Stimulated activated CD8-positive, alpha-beta memory T cell treated with anti-CD3 and anti-CD28 coated beads, Interleukin-7, amount 100 ng/mL, for 4 hours (primary cell): ENCODE measurements around the gene BZW1.

ENCODE experiments used
- DNase-seq, 2 donors: peaks; one replicate each; pipeline ENCODE4 v3.0.0-alpha.2; 2020; ENCODE audit warnings: low read depth in 2 of 2

The BZW1 gene

DNA sequence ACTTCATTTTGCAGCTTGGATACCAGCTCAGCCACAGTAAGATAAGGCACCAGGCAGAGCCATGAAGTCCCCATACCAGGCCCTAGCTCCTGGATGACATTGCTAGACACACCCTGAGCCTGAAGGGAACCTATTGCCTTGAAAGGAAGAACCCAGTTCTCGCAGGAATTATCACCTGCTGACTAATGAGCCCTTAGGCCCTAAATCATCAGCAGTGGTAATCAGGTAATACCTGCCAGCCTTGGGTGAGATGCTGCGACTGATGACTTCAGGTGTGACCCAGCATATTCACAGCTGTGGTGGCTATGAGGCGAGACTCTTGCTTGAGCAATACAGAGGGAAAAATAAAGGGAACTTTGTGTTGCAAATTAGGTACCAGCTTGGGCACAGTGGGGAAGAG lies 27.8 kb downstream of the BZW1 start:
- DNase-seq = no peak

DNA sequence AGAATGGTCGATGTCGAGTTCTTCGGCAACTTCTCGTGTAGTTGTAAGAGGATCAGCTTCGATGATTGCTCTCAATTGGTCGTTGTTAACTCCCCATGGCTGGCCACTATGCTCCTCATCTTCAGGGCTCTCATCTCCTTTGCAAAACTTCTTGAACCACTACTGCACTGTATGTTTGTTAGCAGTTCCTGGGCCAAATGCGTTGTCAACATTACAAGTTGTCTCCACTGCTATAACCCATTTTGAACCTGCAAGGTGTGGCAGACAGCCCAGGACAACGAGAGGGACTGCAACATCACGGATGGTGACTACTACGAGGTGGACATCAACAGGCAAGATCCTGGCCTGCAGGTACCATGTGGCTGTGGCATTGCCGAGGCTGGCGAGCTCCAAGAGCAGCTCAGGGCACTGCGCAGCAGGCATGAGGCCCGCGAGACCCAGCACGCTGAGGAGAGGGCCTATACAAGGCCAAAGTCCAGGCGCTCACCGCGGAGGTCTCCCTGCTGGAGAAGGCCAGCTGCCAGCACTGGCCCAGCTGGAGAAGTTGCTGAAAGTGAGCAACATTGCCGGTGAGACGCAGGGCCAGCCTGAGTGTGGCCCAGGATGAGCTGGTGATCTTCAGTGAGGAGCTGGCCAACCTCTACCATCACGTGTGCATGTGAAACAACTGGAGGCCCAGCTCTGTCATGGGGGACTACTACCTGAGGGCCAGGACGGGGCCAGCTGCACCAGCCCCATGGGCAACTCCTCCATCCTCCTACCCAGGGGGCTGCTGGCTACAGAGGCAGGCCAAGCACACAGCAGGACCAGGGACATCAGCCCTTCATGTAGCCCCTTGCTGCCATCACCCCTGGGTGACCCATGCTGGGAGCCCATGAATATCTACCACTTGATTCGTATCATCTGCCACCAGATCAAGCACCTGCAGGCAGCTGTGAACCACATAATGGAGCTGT lies 32.6 kb downstream of the BZW1 start:
- no peak for DNase-seq

DNA sequence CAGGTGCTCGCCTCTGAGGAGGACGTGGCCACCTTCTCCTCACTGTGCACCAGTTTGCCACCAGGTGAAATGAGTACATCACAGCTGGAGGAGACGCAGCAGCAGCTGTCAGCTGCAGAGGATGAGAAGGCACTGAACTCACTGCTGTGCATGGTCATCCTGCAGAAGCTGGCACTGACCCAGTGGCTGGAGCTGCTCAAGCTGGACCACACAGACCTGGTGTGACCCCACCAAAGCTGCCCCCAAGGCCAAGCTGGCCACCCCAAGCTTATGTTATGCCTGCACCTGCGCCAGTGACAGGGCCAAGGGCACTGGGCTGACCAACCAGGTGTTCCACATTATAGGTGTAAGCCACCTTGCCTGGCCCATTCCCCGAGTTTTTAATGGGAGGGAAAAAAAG lies 33.5 kb downstream of the BZW1 start:
- no peak for DNase-seq

DNA sequence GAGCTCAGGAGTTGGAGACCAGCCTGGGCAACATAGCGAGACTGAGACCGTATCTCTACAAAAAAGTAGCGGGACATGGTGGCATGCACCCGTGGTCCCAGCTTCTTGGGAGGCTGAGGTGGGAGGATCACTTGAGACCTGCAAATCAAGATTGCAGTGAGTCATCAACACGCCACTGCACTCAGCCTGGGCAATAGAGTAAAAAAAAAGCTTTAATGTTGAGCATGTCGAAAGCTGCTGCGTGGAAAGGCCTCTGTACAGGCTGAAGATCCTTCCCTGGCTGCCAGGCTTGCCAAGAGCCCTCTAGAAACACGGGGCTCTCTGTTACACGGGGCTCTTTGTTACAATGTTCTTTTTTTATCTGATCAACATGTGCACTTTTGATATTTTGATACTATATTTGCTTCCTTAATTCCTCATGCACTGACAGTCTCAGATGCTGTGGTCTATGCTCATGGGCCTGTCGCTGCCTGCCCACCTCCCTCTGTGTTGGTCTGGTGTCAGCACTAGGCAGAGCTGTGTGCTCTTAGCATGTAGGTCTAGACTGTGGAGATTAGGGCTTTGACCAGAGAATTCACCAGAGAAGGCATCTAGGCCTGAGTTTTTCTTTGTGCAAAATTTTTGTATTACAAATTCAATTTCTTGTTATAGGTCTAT lies 34.1 kb downstream of the BZW1 start:
- no peak for DNase-seq

DNA sequence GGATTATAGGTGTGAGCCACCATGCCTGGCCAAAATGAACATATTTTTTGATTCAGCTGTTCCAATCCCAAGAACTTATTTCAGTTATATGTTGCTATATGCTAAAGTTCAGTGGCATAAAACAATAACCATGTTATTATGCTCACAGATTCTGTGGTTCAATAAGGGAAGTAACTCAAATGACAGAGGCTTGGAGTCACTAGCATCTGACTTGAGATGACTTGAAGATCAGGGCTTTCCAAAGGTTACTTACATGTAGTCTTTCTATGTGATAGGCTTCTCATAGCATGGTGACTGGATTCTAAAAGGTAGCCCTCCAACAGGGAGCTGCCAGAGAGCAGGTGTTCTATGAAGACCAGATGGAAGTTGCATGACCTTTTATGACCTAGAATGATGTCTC lies 35.6 kb downstream of the BZW1 start:
- DNase-seq = no peak

DNA sequence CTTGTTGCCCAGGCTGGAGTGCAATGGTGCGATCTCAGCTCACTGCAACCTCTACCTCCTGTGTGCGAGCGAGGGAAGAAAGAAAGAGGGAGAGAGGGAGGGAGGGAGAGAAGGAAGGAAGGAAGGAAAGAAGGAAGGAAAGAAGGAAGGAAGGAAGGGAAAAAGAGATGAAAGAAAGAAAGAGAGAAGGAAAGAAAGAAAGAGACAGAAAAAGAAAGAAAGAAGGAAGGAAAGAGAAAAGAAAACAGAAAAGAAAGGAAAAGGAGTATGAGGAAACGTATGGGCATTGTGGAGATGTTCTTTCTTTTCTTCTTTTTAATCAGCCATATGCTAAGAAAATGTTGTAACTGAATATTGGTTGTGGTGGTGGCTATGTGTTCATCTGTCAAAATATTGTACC lies 36.2 kb downstream of the BZW1 start:
- no peak for DNase-seq

DNA sequence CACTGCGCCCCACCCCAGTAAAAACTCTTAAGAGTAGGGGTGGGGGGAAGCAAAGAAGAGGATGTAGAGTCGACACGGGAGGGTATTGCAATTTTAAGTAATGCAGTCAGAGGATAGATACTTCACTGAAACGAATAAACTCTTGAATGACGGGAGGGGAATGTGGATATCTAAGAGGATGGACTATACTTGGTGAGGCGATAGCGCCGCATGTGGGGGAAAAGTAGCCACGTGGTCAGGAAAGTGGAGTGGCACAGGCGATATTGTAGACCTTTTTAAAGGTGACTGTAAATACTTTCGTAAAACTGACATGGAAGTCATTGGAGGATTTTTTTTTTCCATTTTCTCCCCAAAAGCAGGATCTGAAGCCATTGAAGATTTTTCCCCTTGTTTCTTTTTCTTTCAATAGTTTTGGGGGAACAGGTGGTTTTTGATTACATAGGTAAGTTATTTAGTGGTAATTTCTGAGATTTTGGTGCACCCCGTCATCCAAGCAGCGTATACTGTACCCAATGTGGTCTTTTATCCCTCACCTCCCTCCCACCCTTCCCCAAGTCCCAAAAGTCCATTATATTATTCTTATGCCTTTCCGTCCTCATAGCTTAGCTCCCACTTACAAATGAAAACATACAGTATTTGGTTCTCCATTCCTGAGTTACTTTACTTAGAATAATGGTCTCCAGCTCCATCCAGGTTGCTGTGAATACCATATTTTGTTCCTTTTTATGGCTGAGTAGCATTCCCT lies 39.0 kb downstream of the BZW1 start:
- DNase-seq = no peak

DNA sequence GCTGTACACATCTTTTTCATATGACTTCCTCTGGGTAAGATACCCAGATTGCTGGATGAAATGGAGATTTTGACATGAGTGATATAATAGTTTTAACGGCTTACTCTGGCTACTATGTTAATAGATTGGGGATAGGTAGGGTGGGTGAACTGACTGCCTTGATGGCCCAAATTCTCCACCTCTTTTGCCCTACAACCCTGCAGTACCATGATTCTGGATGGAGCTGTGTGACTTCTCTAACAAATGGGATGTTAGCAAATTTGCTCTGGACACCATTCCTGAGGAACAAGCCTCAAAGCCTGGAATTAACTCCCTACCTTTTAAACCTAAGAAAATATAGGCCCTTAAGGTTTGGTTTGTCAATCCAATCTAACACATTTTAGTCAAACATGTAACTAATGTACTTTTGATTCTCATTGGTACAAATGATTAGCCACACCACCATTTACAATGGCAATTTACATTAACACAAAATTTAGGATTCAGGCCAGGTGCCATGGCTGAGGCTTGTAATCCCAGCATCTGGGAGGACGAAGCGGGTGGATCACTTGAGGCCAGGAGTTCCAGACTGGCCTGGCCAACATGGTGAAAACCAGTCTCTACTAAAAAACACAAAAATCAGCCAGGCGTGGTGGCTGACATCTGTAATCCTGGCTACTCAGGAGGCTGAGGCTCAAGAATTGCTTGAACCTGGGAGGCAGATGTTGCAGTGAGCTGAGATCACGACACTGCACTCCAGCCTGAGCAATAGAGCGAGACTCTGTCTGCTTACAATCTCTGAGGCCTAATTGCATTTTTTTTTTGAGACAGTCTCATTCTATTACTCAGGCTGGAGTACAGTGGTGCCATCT lies 39.9 kb downstream of the BZW1 start:
- DNase-seq = no peak

DNA sequence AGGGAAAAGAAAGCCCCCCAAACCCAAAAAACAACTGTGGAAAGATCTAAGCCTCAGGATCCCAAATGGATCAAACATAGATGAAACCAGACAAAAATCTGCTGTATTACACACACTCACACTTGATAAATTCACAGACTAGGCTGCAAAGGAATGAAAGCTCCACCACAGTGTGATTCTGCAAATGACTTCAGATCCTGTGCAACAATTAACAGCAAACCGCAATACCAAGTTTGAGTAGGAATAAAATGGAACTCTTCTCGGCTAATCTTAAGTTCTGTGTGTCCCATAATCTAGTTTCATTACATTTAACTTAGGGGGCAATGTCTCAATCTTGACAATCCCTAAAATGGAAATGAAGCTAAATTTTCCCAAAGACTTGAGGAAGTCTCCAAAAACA lies 40.9 kb downstream of the BZW1 start:
- no peak for DNase-seq

DNA sequence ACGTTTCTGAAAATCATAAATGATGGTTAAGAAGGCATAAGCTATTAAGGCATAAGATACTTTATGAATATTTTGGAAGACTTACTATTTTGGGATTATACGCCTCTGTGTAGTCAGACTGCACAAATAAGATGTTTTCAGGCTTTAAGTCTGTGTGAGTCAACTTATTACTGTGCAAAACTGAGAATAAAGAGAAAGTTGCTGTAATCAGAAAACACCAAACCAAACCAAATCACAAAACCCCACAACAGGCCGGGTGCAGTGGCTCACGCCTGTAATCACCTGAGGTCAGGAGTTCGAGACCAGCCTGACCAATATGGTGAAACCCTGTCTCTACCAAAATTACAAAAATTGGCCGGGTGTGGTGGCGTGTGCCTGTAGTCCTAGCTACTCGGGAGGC lies 45.1 kb downstream of the BZW1 start:
- DNase-seq = no peak

DNA sequence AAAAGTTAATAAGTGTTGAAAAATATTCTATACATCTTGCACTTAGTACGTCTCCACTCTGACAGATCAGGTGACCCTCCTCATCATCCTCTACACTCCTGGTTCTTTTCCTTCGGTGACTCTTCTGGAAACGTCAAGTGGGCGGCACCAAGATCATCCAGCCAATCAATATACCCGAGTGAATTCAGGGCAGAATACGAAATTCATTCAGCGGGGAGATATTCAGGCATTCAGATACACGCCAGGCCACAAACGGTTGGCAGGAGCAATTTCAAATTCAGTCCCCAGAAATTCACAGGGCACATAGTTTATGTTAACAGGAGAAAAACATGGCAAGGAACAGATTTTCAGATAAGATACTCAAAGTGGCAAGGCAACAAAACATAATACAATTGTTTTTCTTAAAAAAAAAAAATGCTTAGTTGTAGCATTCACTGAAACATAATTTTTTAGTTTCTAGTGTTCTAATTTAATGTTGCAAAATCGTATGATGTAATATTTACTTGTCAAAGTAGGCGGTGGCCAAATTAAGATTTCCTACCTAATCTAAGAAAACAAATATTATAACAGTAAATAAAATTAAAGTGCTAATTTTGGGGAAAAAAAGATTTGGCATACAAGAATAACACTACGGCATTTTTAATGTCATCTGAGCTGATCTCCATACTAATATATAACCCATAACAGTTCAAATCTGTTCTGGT lies 48.5 kb downstream of the BZW1 start:
- DNase-seq = no peak

DNA sequence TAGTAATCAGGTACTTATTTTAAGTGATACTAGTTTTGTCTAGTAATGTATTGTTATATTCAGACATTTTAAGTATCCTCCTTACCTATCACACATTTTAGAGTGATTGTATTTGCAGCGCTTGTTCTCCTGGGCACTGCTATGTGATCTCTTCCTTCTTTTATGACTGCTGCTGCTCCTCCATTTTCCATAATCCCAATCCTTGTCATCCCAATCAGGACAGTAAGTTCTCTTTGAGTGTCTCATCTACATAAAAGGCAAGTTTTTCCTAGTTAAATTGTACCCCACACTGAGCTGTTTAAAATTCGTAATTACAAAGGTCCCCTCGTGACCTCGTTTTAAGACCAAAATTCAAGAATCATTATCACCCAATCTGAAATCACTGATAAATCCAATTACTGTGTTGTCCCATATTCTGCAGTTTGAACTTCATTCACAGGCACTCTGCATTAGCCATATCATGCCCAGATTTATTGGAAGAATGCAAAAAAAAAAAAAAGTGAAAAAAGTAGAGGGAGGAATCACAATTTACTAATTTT lies 50.0 kb downstream of the BZW1 start:
- DNase-seq = no peak

DNA sequence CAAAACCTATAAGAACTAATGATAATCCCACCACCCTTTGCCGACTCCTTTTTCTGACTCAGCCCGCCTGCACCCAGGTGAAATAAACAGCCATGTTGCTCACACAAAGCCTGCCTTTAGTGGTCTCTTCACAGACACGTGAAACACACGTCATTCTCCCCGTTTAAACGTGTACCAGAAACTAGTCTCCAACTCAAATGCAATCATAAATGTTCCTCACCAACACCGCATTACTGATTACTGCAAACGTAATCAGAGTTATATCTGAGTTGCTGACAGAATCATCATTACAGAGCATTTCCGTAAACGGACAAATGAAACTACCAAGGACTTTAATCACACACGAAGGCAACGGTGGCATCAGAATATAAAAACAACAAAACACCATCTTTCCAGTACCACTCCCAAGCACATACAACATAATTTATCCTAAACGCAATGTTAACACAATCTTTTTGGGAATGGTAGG lies 50.9 kb downstream of the BZW1 start:
- peak; percentile 46 to 56 for DNase-seq

DNA sequence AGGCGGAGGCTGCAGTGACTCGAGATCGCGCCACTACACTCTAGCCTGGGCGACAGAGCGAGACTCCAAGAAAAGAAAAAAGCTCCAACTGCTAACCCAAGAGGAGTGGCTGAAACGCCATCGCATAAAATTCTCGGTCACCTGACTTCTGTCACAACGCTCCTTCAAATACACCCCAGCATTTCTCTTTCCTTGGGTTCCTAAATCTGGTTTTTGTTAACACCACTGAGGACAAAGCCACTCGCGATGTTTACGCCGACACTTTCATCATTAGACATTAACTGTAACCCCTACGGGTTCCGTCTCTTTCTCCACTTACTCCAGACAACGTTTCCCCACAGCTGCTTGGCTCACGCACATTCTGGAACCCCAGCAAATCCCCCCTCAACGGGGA lies 52.1 kb downstream of the BZW1 start:
- no peak for DNase-seq

DNA sequence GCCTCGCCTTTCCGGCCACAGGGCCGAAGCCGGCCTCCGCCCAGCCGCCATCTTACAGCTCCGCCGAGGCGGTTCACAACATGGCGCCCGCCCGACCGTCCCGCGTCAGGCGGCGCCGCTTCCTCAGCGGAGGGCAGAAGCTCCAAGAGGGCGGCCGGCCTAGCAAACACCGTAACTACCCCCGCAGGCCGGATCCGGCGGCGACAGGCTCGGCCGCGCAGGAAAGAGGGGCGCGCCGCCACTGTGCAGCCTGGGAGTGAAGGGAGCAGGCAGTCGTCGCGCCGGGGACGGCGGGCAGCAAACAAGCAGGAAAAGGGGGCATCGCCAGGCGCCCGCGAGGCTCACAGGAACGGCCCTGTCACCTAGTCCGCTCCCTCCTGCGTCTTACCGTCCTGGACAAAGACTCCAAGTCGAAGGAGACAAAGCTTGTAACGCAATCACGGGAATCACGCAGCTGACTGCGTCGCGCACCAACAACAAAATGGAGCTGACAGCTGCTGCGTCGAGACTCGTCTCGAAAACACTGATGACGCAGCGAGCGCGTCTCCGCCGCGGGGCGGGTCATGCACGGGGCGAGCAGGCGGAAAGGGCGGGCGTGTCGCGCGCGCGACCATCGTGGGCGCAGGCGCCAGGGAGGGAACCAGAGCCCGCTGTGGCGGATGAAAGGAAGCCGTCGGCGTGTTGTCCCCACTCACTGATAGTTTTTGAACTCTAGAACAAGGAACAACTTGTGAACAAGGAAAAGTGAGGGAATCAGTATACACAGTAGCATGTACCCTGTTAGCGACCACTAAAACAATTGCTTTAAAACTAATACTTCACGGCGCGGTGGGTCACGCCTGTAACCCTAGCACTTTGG lies 52.7 kb downstream of the BZW1 start, which contains the start of gene CLK1:
CLK1 (minus strand) TSS at position 483 of the 859 bp plus-strand sequence. CDS start 2,796 bp downstream, outside the sequence.
- DNase-seq = peak; percentile 92 to 97

DNA sequence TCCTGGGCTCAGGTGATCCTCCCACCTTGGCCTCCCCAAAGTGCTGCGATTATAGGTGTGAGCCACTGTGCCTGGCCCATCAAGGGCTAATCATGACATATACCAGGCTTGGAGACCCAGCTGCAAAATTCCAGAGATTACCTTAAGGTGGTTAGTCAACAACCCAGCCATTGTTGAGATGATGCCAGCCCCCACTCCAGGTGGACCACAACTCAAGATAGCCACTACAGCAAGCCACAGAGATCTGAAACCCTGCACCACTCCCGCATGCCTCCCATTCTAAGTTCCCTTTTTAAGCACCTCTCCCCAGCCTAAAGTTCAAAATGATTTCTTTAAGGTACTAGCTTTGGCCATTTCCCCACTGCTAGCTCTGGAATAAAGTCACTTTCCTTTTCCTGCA lies 57.3 kb downstream of the BZW1 start:
- no peak for DNase-seq

DNA sequence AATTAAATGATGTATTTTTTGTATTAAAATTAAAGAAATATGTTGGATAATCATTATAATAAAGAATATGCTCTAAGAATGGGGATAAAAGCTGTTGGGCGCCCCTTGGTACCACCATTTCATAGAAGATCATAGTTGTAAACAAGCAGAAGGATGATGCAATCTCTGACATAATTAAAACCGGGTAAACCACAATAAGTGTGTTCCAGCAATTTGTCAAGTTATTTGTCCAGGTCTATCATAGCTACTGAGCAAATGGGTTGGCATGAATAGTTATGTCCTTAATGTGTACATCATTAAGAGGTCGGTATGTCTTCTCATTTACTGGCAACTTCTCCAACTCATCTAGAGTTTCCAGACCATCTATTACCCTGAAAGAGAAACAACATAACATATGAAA lies 59.4 kb downstream of the BZW1 start:
- DNase-seq = no peak

DNA sequence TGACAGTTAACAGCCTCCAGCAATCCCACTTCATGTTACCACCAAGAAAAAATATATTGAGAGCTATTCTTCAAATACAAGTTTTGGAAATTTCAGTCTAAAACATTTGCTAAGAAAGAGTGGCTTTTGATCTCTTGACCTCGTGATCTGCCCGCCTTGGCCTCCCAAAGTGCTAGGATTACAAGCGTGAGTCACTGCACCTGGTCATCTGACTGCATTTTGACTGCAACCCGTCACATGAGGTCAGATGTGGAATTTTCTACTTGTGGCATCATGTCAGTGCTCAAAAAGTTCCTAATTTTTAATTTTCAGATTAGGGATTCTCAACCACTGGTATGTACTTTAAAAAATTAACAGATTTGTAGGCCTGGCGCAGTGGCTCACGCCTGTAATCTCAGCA lies 61.9 kb downstream of the BZW1 start:
- DNase-seq = no peak
